ENCODE results near the gene NEXMIF.
"Not testable (repeated sequence)": the region's sequence is repeated elsewhere in the genome, so short reads cannot be mapped to it uniquely, and the experiment has no call there.

NEXMIF gene

GRCh38 chrX:74788545-74789086 is 136.6 kb downstream of the NEXMIF start:
- no peak for DNase-seq

- DNase-seq, result no peak
Observed at GRCh38 chrX:74784629-74785028, 140.6 kb downstream of the NEXMIF start.

- DNase-seq, result no peak
Observed at GRCh38 chrX:74781507-74782034, 143.7 kb downstream of the NEXMIF start.

- DNase-seq, result no peak
Observed at GRCh38 chrX:74779175-74779574, 146.1 kb downstream of the NEXMIF start.

- no peak for DNase-seq
Observed at GRCh38 chrX:74774988-74775387, 150.3 kb downstream of the NEXMIF start.

GRCh38 chrX:74736450-74736849 is 188.8 kb downstream of the NEXMIF start:
- DNase-seq, result no peak

GRCh38 chrX:74705269-74705668 is 220.0 kb downstream of the NEXMIF start:
- DNase-seq, result no peak

GRCh38 chrX:74701343-74701742 is 223.9 kb downstream of the NEXMIF start:
- not testable (repeated sequence) for DNase-seq

GRCh38 chrX:74684466-74684865 is 240.8 kb downstream of the NEXMIF start:
- no peak for DNase-seq

Data from islet precursor cell (in vitro differentiated cells).